ENCODE measurements around the gene UXS1.

UXS1 gene

GRCh38 chr2:106065268-106065982 is 128.7 kb downstream of the UXS1 start:
- in situ Hi-C loops (cut with MboI; ENCODE audit: low pct_unique_long_range_greater_than_20kb, low sequenced_read_pairs, unreplicated experiment) = no loop called here
- no peak for DNase-seq (ENCODE audit: low spot score)
- no peak for TF ChIP-seq CTCF (IDR thresholded peaks at IDR 0.05; ENCODE audit: extremely low read depth, insufficient read depth, missing control alignments)

- DNase-seq (ENCODE audit: low spot score) = no peak
- in situ Hi-C loops (cut with MboI; ENCODE audit: low pct_unique_long_range_greater_than_20kb, low sequenced_read_pairs, unreplicated experiment) = no loop called here
- TF ChIP-seq CTCF (IDR thresholded peaks at IDR 0.05; ENCODE audit: extremely low read depth, insufficient read depth, missing control alignments) = no peak
These were observed 130.9 kb downstream of the UXS1 start for GRCh38 chr2:106063181-106063580.

GRCh38 chr2:106062627-106063026 is 131.5 kb downstream of the UXS1 start:
- TF ChIP-seq CTCF (IDR thresholded peaks at IDR 0.05; ENCODE audit: extremely low read depth, insufficient read depth, missing control alignments) = no peak
- in situ Hi-C loops (cut with MboI; ENCODE audit: low pct_unique_long_range_greater_than_20kb, low sequenced_read_pairs, unreplicated experiment) = no loop called here

GRCh38 chr2:106061611-106062349 is 132.3 kb downstream of the UXS1 start:
- no peak for DNase-seq (ENCODE audit: low spot score)
- in situ Hi-C loops (cut with MboI; ENCODE audit: low pct_unique_long_range_greater_than_20kb, low sequenced_read_pairs, unreplicated experiment) = no loop called here
- no peak for TF ChIP-seq CTCF (IDR thresholded peaks at IDR 0.05; ENCODE audit: extremely low read depth, insufficient read depth, missing control alignments)

More at GRCh38 chr2:106062627-106063026, 131.5 kb downstream of the UXS1 start:
- DNase-seq (ENCODE audit: low spot score) = no peak

- no peak for DNase-seq (ENCODE audit: low spot score)
- no peak for TF ChIP-seq CTCF (IDR thresholded peaks at IDR 0.05; ENCODE audit: extremely low read depth, insufficient read depth, missing control alignments)
- in situ Hi-C loops (cut with MboI; ENCODE audit: low pct_unique_long_range_greater_than_20kb, low sequenced_read_pairs, unreplicated experiment) = no loop called here
These were observed 134.6 kb downstream of the UXS1 start for GRCh38 chr2:106059416-106060065.

DNA sequence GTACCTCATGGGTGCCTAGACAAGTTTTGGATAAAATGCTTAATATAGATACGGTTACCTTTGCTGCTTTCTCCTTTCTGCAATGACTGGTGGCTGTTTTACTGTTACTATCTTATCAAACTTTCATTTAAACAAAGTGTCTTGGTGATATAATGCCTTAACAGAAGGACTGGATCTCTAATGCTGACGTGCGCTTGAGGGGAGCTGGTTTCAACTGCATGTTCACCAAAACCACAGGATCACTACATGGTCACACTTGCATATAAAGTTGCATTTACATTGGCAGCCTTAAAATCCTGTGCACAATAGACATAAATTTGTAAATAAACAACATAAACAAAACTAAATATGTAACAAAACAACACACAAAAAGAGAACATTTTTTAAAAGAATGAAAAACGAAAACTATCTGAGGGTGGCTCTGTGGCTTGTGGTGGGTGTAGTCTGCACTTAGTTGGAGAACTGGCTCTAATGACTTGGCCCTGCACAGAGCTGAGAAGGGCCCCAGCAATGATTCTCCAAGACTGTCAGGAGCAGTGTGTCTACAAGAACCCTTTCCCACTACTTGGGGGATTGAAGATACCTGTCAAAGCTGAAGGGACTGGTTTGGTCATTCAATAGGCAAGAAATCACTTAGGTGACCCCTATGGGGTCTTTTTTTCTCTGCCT is 135.5 kb downstream of the UXS1 start:
- TF ChIP-seq CTCF (IDR thresholded peaks at IDR 0.05; ENCODE audit: extremely low read depth, insufficient read depth, missing control alignments) = no peak
- no peak for DNase-seq (ENCODE audit: low spot score)
- in situ Hi-C loops (cut with MboI; ENCODE audit: low pct_unique_long_range_greater_than_20kb, low sequenced_read_pairs, unreplicated experiment) = no loop called here

Data from GM13977 (cell line).